GM18505 (cell line): ENCODE measurements around the gene SELENOK.

Experiments used
- ATAC-seq: cut with Tn5 transposase; IDR thresholded peaks from one replicate; pipeline ENCODE4 v1.9.1; 2021; ENCODE audit not compliant: unreplicated experiment
- POLR2A ChIP-seq: IDR thresholded peaks from 4 replicates; pipeline ENCODE4 v1.6.1; 2011; ENCODE audit warnings: borderline replicate concordance; ENCODE audit not compliant: insufficient read depth, insufficient read length; ENCODE audit errors: extremely low read depth

Gene SELENOK

DNA sequence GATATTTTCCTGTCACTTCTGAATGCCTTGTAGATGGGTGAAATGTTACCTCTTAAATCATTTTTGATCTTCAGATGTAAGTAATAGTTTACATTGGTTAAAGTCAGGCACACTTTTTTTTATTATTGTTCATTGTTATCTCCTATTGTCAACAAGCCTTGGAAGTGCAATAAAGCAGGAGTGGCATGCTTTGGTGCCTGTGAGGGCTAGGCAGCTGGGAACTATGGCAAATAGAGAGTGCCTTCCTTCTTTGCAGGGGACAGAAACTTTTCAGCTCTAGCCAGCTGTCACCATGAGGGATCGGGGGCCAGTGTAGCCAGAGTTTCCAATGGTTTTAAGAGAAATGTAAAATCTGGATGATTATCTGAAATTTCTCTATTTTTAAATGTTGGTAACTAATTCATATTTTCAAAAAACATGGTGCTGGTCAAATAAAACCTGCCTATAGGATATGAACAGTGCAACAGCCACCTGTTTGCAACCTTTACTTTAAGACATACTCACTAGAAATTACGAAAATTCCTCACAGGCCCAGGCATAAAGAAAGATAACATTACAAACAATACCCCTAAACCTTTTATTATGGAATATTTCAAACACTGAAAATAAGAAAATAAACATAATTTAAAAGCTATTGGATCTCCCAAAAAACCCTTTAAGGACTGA, 9.1 kb upstream of the SELENOK start:
- ATAC-seq: no peak
- TF ChIP-seq POLR2A: no peak

DNA sequence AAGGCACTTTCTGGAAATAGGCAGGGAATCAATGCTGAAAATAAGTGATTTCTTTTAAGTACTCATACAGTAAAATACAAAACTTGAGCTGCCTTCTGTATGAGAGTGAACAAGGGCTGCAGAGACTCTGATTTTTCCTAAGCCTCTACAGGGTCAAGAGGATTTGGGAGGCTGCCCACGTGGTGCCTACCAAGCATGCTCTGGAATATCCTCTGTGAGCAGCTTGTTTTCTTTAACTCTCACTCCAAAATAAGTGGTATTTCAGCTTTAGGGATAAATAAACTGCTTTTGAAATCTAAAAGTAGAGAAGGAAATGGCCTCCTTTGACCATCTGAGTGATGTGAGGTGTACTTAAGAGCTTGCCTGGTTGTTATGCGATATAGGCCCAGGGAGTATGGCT, 8.1 kb upstream of the SELENOK start:
- TF ChIP-seq POLR2A: no peak
- ATAC-seq: no peak

DNA sequence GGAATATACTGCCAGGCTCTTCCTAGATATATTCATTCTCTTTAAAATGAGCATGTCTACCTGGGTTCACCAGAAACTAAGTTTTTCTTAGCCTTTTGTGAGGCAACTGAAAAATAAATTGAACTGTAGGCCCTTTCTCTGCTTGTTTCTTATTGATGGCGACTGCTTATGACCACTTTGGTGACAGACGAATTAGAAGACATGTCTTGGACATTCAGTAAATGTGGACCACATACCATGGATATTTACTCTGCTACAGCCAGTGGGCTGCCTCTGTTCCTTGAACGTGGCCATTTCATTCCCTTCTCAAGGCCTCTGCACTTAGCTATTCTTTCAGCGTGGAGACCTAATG, 603 bp upstream of the SELENOK start:
- TF ChIP-seq POLR2A: no peak

DNA sequence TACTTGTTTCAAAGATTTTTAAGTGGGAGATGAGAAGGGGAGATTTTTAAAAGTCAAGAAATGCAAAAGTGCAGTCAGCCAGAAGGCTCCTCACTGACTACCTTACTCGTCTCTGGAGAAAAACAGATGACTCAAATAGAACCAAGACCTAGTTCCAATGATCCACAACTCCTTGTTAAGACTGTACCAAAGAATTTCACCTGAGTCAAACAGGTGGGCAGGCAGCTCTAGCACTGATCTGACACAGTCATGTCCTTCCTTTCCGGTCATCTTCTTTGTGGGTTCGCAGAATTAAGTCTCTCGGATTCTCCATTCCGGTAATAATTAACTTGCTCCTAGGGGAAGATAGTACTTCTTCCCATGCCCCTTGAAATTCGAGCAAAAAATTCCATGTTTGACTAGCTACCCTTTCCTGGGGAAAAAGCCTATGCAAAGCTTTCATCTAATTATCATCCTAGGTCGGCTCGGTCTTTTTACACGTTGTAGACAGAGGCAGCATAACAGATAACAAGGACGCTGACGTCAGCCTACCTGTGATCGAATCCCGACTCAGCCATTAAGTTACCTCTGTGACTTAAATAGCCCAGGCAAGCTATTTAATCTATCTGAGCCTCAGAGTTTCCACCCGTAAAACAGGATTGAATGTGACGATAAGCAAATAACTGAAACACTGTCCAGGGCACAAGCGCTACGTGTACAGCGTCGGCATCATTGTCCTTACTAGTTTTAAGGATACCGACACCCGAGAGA, 758 bp downstream of the SELENOK start:
- no peak for TF ChIP-seq POLR2A
- ATAC-seq: no peak

More for the DNA sequence above, 603 bp upstream of the SELENOK start:
- ATAC-seq: no peak

DNA sequence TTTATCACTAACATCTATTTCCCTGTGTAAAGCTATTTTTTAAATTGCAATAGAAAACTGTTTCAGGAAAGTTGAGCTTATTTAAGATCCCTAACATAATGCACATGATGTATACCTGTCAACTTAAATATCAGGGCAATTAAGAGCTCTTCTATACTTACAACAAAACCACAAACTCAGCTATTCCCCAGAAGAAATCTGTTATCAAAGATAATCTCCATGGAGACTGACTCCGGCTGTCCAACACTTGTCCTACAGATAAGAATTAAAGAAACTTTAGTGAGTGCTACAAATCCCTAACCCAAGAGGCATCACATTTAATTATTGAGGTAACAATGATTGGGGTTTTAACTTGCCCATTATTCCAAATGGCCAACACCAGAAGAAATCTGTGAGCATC, 3.4 kb downstream of the SELENOK start:
- no peak for TF ChIP-seq POLR2A
- no peak for ATAC-seq

DNA sequence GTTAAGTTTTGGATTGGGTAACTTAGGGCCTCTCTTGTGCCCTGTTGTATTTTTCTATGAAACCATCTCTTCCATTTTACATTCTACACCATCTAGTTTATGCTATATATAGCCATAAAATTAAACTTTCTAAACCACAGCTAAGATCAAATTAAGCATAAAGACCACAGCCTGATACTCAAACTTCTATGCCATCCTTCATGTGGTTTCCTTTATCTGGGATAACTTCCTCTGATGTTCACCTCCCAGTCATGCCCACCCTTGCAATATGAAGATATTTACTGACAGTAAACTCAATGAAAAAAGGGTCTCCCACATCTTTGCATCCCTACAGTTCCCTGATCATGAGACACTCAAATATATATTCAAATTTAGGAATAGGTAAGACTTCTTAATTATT, 4.2 kb downstream of the SELENOK start:
- TF ChIP-seq POLR2A: no peak
- ATAC-seq: no peak

DNA sequence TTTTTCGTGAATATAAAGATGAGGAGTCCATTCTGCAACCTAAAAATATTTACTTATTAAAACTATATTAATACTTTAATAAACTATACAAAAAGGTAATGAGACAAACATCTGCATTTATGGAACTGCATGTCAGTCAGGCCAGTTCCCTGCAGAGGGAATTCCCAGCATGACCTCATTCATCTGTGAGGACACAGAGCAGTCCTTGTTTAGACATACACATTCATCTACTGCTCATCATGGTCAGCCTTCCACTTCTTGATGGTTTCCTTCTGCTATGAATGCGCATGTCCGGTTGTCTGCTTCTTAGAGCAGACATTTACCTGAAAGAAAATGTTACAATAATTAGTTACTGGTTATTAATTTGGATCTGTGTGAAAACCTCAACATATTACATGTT, 6.4 kb downstream of the SELENOK start:
- no peak for TF ChIP-seq POLR2A
- no peak for ATAC-seq

DNA sequence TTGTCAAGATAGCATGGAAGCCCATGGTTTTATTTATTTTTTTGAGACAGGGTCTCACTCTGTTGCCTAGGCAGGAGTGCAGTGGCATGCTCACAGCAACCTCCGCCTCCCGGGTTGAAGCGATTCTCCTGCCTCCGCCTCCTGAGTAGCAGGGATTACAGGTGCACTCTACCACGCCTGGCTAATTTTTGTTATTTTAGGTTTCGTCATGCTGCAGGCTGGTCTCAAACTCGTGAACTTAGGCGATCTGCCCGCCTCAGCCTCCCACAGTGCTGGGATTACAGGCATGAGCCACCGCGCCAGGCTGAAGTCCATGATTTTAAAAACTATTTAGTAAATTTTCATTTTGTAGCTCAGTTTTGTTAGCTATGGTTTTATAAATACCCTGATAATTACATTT, 7.0 kb downstream of the SELENOK start:
- ATAC-seq: no peak
- TF ChIP-seq POLR2A: no peak

DNA sequence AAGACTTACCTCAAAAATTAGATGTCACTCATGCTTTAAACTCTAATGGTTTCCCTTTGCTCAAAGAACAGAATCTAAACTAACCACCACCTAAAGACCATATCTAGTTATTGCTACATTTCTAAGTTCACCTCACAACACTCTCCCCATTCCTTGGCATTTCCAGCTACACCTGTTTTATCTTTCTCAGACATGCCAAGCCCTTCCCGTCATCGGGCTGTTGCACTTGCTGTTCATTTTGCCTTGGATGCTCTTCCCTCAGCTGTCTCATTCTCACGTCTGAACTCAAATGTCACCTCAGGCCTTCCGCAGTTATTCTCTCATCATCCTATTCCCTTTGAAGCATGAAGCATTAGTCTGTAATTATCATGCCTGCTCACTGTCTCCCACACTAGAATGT, 8.7 kb downstream of the SELENOK start:
- ATAC-seq: no peak
- TF ChIP-seq POLR2A: no peak

DNA sequence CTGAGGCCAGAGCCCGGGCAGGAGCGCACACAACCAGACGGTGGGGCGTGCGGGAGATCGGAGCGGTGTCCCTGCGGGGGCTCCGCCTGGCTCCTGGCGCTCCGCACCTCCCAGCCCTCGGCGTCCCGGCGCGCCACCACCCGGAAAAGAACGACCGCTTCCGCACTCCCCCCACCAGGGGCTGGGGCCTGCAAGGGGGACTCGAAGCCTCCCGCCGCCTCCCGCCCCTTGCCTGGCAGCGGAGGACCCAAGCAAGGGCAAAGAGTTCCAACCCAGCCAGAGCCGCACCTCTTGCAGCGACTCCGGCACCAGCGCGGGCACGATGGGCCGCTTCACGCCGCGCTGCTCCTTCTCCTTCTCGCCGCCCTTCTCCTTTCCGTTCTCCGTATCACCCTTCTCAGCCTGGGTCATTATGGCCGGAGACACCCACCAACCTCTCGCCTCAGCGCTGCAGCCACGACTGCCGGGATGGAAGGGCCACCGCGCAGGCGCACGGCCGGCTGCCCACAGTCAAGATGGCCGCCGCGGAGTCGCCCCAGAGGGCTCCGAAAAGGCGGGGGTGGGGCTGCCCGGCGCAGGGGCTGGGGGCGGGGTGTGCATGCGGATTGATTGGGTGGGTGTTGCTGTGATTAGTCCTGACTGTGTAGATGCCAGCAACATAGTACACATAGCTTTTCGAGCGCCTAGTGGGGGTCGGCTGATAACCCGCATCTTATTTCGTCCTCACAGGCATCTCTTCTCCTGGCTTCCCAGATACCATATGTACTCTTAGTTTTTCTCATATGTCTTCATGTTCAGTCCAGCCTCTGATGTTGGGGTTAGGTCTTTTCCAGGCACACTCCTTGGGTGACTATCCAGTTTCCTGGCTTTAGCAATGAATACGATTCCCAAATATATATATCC, 9.7 kb downstream of the SELENOK start, which contains the start of gene ACTR8:
Gene ACTR8, minus strand, starts transcription at position 462 of the 903 bp plus-strand sequence. Its CDS starts 51 bp downstream, at position 411.
- peak; percentile 80 for ATAC-seq
- TF ChIP-seq POLR2A: peak; percentile 94

DNA sequence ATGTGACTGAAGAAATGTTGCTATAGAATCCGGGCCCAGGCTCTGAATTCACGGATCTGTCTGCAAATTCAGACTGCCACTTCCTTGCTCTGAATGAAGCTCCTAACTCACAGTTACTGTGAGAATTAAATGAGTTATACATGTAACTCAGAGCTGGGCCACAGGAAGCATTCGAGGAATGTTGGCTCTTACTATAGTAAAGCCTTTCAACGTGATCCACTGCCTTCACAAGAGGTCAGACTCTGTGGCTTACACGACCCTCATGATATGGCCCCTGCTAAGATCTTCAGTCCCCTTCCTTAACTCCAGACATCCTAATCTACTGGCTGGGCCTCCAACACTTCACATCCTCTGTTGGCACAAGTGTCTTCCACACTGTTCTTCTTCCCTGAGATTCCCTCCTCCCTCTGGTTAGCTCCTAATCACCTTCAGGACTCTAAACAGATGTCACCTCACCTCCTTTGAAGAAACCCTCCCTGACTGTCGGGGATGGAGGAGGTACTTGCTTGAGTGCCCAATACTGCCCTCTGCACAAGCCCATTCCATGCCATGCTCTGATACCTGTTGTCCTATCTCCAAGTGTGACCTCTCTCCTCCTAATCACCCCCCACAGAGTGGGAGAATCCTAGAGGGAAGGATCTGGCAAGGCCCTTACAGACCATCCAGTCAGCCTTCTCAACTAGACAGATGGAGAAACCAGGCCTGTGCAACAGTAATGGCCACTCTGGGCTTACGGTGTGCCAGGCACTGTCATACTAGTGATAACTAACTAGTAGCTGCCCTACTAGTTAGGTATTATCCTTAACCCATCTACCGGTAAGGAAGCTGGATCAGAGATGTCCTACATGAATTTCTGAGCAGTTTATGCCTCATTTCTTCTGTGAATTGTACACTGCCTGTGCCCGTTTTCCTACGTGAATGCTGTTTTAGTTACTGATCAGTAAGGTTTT, 11.0 kb downstream of the SELENOK start:
- no peak for ATAC-seq
- no peak for TF ChIP-seq POLR2A

DNA sequence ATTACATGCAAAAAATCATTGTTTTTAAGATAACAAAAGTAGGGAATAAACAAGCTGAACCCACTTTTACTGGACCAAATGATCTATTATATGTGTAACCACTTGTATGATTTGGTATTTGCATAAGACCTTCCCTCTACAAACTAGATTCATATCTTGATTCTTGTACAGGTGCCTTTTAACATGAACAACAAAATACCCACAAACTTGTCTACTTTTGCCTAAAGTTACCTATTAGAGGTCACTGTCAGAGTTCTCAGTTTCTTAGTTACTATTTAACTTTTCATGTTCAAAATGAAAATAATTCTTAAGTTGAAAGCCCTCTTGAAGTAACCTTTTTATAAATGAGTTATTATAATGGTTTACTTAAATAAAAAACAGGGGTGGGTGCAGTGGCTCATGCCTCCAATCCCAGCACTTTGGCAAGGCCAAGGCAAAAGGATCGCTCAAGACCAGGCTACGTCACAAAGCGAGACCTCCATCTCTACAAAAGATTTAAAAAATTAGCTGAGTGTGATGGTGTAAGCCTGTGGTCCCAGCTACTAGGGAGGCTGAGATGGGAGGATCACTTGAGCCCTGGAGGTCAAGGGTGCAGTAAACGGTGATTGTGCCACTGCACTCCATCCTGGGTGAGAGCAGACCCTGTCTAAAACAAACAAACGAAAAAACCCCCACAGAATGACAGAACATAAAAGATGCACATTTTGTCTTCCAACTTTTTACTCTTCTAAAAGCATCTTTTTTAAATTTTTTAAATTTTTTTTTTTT, 25.7 kb downstream of the SELENOK start:
- no peak for ATAC-seq
- TF ChIP-seq POLR2A: no peak
